HepG2 (cell line): ENCODE results near the gene PLS1.

Source experiments
- CTCF ChIP-seq: sonication (generic); formaldehyde crosslinking; IDR thresholded peaks from 2 replicates; pipeline ENCODE4 v1.5.0; 2020; ENCODE audit warnings: mild to moderate bottlenecking, missing genetic modification reagents, moderate library complexity
- GMEB1 ChIP-seq: sonication (generic); formaldehyde crosslinking; IDR thresholded peaks from 2 replicates; pipeline ENCODE4 v1.5.1; 2020; ENCODE audit warnings: missing genetic modification reagents, mild to moderate bottlenecking, borderline replicate concordance
- MEIS1 ChIP-seq: sonication (generic); formaldehyde crosslinking; IDR thresholded peaks from 2 replicates; pipeline ENCODE4 v1.9.0; 2021; ENCODE audit warnings: mild to moderate bottlenecking, missing genetic modification reagents, moderate library complexity, borderline replicate concordance
- NCOA2 ChIP-seq: sonication (generic); formaldehyde crosslinking; IDR thresholded peaks from 2 replicates; pipeline ENCODE4 v1.8.0; 2022; ENCODE audit warnings: inconsistent platforms
- NFYB ChIP-seq: sonication (generic); formaldehyde crosslinking; IDR thresholded peaks from 2 replicates; pipeline ENCODE4 v1.4.0; 2020; ENCODE audit warnings: missing genetic modification reagents
- POLR2A ChIP-seq, 2 experiments: IDR thresholded peaks; 2 replicates each; pipeline ENCODE4 v1.6.1; 2011; ENCODE audit warnings: low read depth in 2 of 2, low read length in 2 of 2, mild to moderate bottlenecking in 1 of 2, moderate library complexity in 1 of 2; ENCODE audit not compliant: insufficient read depth in 1 of 2
- SP2 ChIP-seq: sonication (generic); formaldehyde crosslinking; IDR thresholded peaks from 2 replicates; pipeline ENCODE4 v1.5.1; 2020; ENCODE audit warnings: mild to moderate bottlenecking, missing genetic modification reagents
- ZBTB10 ChIP-seq: sonication (generic); formaldehyde crosslinking; IDR thresholded peaks from 2 replicates; pipeline ENCODE4 v1.4.0; 2020; ENCODE audit warnings: missing genetic modification reagents, borderline replicate concordance
- ZFP36 ChIP-seq: fragments of 150-350 bp; IDR thresholded peaks from 2 replicates; pipeline ENCODE4 v1.6.1; 2018; ENCODE audit warnings: borderline replicate concordance, low read length, low read depth; ENCODE audit not compliant: partially characterized antibody
- ZNF207 ChIP-seq: fragments of 450-650 bp; IDR thresholded peaks from 2 replicates; pipeline ENCODE4 v1.6.1; 2016; ENCODE audit warnings: antibody characterized with exemption, borderline replicate concordance

GRCh38 chr3:142642956-142643355, 46.8 kb downstream of the PLS1 start:
- TF ChIP-seq CTCF (CRISPR knock-in tag), result no peak
- TF ChIP-seq SP2 (CRISPR knock-in tag), result no peak
- no peak for TF ChIP-seq POLR2A (IDR thresholded peaks at IDR 0.05; ENCODE audit: insufficient read depth in 1 of 2, low read depth in 2 of 2, low read length in 2 of 2)
- TF ChIP-seq ZNF207, result no peak
- TF ChIP-seq NCOA2 (CRISPR knock-in tag), result no peak
- no peak for TF ChIP-seq ZBTB10 (CRISPR knock-in tag)
- no peak for TF ChIP-seq GMEB1 (CRISPR knock-in tag)
- TF ChIP-seq NFYB (CRISPR knock-in tag), result no peak
- TF ChIP-seq MEIS1 (CRISPR knock-in tag), result no peak
- TF ChIP-seq ZFP36, result no peak
